Heart right ventricle (tissue), 16 donors: ENCODE measurements around the gene RHOT2. TPM values are rescaled to one million over a fixed set of nuclear protein-coding genes. Genes with fewer than 3 reads are reported as not detected.

Experiments
- ATAC-seq, 8 donors: fragments of 200-7000 bp; cut with Tn5 transposase; one replicate each; pipeline ENCODE4 v1.9.1; 2020; ENCODE audit warnings: mild to moderate bottlenecking in 8 of 8, moderate library complexity in 8 of 8, moderate number of reproducible peaks in 1 of 8
- DNase-seq, 2 donors: peaks; one replicate each; pipeline ENCODE4 v3.0.0-alpha.2; 2020
- H3K27ac ChIP-seq, 10 donors: fragments of 200-600 bp; sonication (generic) in 2 of 10; one replicate each; pipeline versions ENCODE4 v1.5.0 to v1.8.0; 2020 to 2022; ENCODE audit warnings: mild to moderate bottlenecking in 3 of 10
- H3K27me3 ChIP-seq, 7 donors: fragments of 200-600 bp; one replicate each; pipeline ENCODE4 v1.8.0; 2021 to 2022; ENCODE audit warnings: mild to moderate bottlenecking in 2 of 7
- H3K36me3 ChIP-seq, 9 donors: fragments of 200-600 bp; sonication (generic) in 1 of 9; one replicate each; pipeline versions ENCODE4 v1.5.0 to v1.8.0; 2020 to 2022; ENCODE audit warnings: mild to moderate bottlenecking in 2 of 9
- H3K4me1 ChIP-seq, 9 donors: fragments of 200-600 bp; sonication (generic) in 1 of 9; one replicate each; pipeline versions ENCODE4 v1.5.0 to v1.8.0; 2020 to 2022; ENCODE audit warnings: mild to moderate bottlenecking in 4 of 9
- H3K4me3 ChIP-seq, 10 donors: fragments of 200-600 bp; sonication (generic) in 2 of 10; one replicate each; pipeline versions ENCODE4 v1.5.0 to v1.8.0; 2020 to 2022; ENCODE audit warnings: mild to moderate bottlenecking in 7 of 10, moderate library complexity in 2 of 10
- H3K9me3 ChIP-seq, 11 donors: fragments of 200-600 bp in 10 of 11; sonication (generic) in 2 of 11; one replicate each; pipeline versions ENCODE4 v1.5.0 to v1.8.0; 2013 to 2022; ENCODE audit warnings: mild to moderate bottlenecking in 2 of 11, control low read depth in 1 of 11, moderate library complexity in 1 of 11
- WGBS, 2 donors: extraction: QIAGEN DNeasy Blood & Tissue Kit; methylation state at CpG; one replicate each; pipeline ENCODE4 v1.1.7; 2013; ENCODE audit warnings: inconsistent platforms in 1 of 2; 5-methylcytosine and 5-hydroxymethylcytosine counted together
- intact Hi-C, 10 donors: fragments of 100-400 bp; cut with DNase I; formaldehyde crosslinking; loops; one replicate each; pipeline versions ENCODE4 v1.11.1 to v1.14.2; 2022
- polyA plus RNA-seq, 2 donors: library from polyadenylated mRNA; stranded (reverse); fragments of 200-250 nt; gene quantifications; one replicate each; pipeline ENCODE4 v1.2.3, GENCODE V29; 2013
- total RNA-seq, 10 donors: library from RNA; stranded (reverse); fragmentation: NEBNext Ultra II Directional in 3 of 10; extraction: Animal tissue kit (Norgen Biotek cat#: 25700) in 3 of 10; gene quantifications; one replicate each; pipeline versions ENCODE4 v1.2.1 to v1.2.4, GENCODE V29; 2021 to 2023
- TF ChIP-seq, protein P1 (sequence below), 9 donors: fragments of 200-600 bp; sonication (generic) in 2 of 9; IDR thresholded peaks; one replicate each; pipeline versions ENCODE4 v1.5.0 to v1.8.0; 2021 to 2022; ENCODE audit warnings: antibody characterized with exemption in 9 of 9, mild to moderate bottlenecking in 5 of 9, moderate library complexity in 1 of 9
- donor health status: Arrhythmogenic right ventricular cardiomyopathy.
- donor health status: ischemic (EF 13 %, LVEDD 7.1; RV severe dilation, severe dysfunction).
- donor health status: healthy with polysubstance abuse.
- donor health status: DM: no; HTN: yes; CAD: no.
- donor health status: DM: no; HTN: no; CAD: no.
- donor health status: ischemic (EF 25% LVEDD 6.9; RV normal size, moderate dysfunction).
- donor health status: ischemic (EF 25% LVEDD 5.7; RV mildly dilated, moderate dysfunction).
- donor health status: healthy.
- donor health status: DM: yes; HTN: yes; CAD: no.
- donor health status: Ischemic cardiomyopathy.
- donor health status: ischemic (EF 35%, LVEDD 5.7; RV mildly dilated, moderate dysfunction).
- donor health status: nonischemic (EF 11% LVEDD 7.7; RV severe dilation, severe dysfunction).
- donor health status: DM: yes; HTN: yes; CAD: no.
- donor health status: PGD.
- donor health status: ischemic (EF 29% LVEDD 5.4; RV normal size, mild dysfunction).
- donor health status: nonischemic (EF 23%, LVEDD 6.1; RV moderate dilation, normal function).

Gene RHOT2
- total and polyA plus RNA-seq, 12 donors = 66.8 to 261 (median 92.6) TPM

DNA sequence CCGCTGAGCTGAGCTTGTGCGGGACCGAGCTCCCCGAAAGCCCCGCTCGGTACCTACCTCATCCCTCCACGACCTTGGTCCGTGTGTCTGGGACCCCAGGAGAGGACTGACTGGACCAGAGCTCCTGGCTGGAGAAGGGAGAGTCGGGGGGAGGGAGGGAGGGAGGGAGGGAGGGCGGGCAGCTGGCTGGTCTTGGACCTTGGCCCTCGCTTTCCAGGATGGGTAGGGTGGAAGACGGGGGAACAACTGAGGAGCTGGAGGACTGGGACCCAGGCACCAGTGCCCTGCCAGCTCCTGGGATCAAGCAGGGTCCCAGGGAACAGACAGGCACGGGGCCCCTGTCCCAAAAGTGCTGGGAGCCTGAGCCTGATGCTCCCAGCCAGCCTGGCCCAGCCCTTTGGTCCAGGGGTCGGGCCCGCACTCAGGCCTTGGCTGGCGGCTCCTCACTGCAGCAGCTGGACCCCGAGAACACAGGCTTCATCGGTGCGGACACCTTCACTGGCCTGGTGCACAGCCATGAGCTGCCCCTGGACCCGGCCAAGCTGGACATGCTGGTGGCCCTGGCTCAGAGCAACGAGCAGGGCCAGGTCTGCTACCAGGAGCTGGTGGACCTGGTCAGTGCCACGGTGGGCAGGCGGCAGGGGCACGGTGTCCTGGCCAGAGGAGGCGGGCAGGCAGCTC is 8.1 kb downstream of the RHOT2 start:
- Histone ChIP-seq H3K9me3 (no peaks in the 10 kb centered on the region), H3K27ac (peak overlapping the region in 5 of 10 donors; percentile 12 to 75 (median 39)), H3K36me3 (peaks cover 0 to 34% (median 23%) of the 10 kb centered on the region in 9 donors), H3K27me3 (peaks cover 0 to 22% (median 0%) of the 10 kb centered on the region in 7 donors), H3K4me3 (peak overlapping the region in 9 of 10 donors; percentile 25 to 50 (median 40)), H3K4me1 (peaks cover 9 to 33% (median 25%) of the 10 kb centered on the region in 9 donors)
- DNase-seq = no peak
- intact Hi-C loops = no loop called here
- WGBS, 2 donors = 46 to 53% methylated on average over 23 to 25 of the region's 25 CpGs
- no peak for ATAC-seq
- TF ChIP-seq, protein P1, sequence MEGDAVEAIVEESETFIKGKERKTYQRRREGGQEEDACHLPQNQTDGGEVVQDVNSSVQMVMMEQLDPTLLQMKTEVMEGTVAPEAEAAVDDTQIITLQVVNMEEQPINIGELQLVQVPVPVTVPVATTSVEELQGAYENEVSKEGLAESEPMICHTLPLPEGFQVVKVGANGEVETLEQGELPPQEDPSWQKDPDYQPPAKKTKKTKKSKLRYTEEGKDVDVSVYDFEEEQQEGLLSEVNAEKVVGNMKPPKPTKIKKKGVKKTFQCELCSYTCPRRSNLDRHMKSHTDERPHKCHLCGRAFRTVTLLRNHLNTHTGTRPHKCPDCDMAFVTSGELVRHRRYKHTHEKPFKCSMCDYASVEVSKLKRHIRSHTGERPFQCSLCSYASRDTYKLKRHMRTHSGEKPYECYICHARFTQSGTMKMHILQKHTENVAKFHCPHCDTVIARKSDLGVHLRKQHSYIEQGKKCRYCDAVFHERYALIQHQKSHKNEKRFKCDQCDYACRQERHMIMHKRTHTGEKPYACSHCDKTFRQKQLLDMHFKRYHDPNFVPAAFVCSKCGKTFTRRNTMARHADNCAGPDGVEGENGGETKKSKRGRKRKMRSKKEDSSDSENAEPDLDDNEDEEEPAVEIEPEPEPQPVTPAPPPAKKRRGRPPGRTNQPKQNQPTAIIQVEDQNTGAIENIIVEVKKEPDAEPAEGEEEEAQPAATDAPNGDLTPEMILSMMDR (IDR thresholded peaks at IDR 0.05) = no peak

DNA sequence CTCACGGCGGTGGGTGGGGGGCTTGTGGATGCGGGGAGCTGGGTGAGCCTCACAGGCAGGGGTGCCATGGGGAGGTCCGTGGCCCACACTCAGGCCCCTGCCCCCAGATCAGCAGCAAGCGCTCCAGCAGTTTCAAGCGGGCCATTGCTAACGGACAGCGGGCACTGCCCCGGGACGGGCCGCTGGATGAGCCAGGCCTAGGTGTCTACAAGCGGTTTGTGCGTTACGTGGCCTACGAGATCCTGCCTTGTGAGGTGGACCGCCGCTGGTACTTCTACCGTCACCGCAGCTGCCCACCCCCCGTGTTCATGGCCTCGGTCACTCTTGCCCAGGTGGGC is 8.6 kb downstream of the RHOT2 start:
- H3K27me3 ChIP-seq = peaks cover 0 to 22% (median 0%) of the 10 kb centered on the region in 7 donors
- 90% methylated on average over 21 of the region's 21 CpGs for WGBS, 2 donors
- H3K4me1 ChIP-seq = peaks cover 14 to 38% (median 30%) of the 10 kb centered on the region in 9 donors
- no peaks in the 10 kb centered on the region for H3K9me3 ChIP-seq
- peaks cover 0 to 32% (median 21%) of the 10 kb centered on the region in 9 donors for H3K36me3 ChIP-seq
- no peak overlapping the region for H3K27ac ChIP-seq
- ATAC-seq (no peak), DNase-seq (no peak)
- TF ChIP-seq, protein P1 (IDR thresholded peaks at IDR 0.05) = no peak
- H3K4me3 ChIP-seq = no peak overlapping the region
- intact Hi-C loops = no loop called here

DNA sequence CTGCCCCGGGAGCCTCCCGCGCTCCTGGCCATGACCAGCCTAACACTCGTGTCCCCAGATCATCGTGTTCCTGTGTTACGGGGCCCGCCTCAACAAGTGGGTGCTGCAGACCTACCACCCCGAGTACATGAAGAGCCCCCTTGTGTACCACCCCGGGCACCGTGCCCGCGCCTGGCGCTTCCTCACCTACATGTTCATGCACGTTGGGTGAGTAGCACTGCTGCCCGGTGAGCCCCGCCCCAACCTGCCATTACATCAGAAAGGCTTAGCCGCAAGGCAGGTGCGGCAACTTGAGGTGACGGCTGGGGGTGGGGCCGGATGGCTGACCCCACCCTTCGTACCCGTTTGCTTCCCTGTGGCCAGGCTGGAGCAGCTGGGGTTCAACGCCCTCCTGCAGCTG is 9.0 kb downstream of the RHOT2 start:
- peaks cover 0 to 32% (median 21%) of the 10 kb centered on the region in 9 donors for H3K36me3 ChIP-seq
- ATAC-seq (no peak), DNase-seq (no peak)
- peaks cover 0 to 22% (median 0%) of the 10 kb centered on the region in 7 donors for H3K27me3 ChIP-seq
- peaks cover 18 to 42% (median 34%) of the 10 kb centered on the region in 9 donors for H3K4me1 ChIP-seq
- intact Hi-C loops = no loop called here
- no peak overlapping the region for H3K4me3 ChIP-seq
- H3K27ac ChIP-seq = no peak overlapping the region
- TF ChIP-seq, protein P1 (IDR thresholded peaks at IDR 0.05) = no peak
- 73 to 75% methylated on average over 23 of the region's 23 CpGs for WGBS, 2 donors
- H3K9me3 ChIP-seq = no peaks in the 10 kb centered on the region

DNA sequence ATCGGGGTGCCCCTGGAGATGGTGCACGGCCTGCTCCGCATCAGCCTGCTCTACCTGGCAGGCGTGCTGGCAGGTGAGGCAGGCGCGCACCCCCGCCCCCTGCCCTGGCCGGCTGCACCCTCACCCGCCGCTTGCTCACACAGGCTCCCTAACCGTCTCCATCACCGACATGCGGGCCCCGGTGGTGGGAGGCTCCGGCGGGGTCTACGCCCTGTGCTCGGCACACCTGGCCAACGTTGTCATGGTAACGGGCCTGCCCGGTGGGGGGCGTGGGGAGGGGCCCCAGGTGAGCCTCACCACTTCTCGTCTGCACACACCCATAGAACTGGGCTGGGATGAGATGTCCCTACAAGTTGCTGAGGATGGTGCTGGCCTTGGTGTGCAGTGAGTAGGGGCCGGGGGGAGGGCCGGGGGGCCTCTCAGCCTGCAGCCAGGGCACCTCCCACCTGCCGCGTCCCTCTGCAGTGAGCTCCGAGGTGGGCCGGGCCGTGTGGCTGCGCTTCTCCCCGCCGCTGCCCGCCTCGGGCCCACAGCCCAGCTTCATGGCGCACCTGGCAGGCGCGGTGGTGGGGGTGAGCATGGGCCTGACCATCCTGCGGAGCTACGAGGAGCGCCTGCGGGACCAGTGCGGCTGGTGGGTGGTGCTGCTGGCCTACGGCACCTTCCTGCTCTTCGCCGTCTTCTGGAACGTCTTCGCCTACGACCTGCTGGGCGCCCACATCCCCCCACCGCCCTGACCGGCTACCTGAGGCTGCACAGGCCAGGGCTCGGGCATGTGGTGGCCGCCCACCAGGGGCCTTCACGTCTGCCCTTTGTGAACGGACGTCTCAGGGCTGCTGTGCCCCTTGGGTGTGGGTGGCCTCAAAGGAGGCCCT is 9.6 kb downstream of the RHOT2 start:
- H3K9me3 ChIP-seq = no peaks in the 10 kb centered on the region
- WGBS, 2 donors = 54 to 60% methylated on average over 56 to 57 of the region's 57 CpGs
- DNase-seq = no peak
- H3K4me1 ChIP-seq = peaks cover 24 to 48% (median 40%) of the 10 kb centered on the region in 9 donors
- intact Hi-C loops = no loop called here
- no peak overlapping the region for H3K27ac ChIP-seq
- peaks cover 0 to 22% (median 0%) of the 10 kb centered on the region in 7 donors for H3K27me3 ChIP-seq
- H3K4me3 ChIP-seq = no peak overlapping the region
- H3K36me3 ChIP-seq = peaks cover 0 to 32% (median 21%) of the 10 kb centered on the region in 9 donors
- no peak for ATAC-seq
- TF ChIP-seq, protein P1 (IDR thresholded peaks at IDR 0.05) = no peak
